Ascending aorta (tissue), 2 donors: Measurements from ENCODE around the gene DNAAF1. TPM values are rescaled to one million over a fixed set of nuclear protein-coding genes. Genes with fewer than 3 reads are reported as not detected.
"Not testable (repeated sequence)": the region's sequence is repeated elsewhere in the genome, so short reads cannot be mapped to it uniquely, and the experiment has no call there.

Source experiments
- DNase-seq, 2 donors: peaks; one replicate each; pipeline ENCODE4 v3.0.0-alpha.2; 2019; ENCODE audit warnings: low spot score in 2 of 2
- H3K27ac ChIP-seq, 2 donors: fragments of 200-600 bp; sonication (generic); one replicate each; pipeline ENCODE4 v1.5.1; 2016 to 2017; ENCODE audit warnings: mild to moderate bottlenecking in 1 of 2
- H3K27me3 ChIP-seq: fragments of 200-600 bp; sonication (generic); one replicate; pipeline ENCODE4 v1.5.1; 2017
- H3K36me3 ChIP-seq, 2 donors: fragments of 200-600 bp; sonication (generic); one replicate each; pipeline ENCODE4 v1.5.1; 2016
- H3K4me1 ChIP-seq, 2 donors: fragments of 200-600 bp; sonication (generic); one replicate each; pipeline ENCODE4 v1.5.1; 2016 to 2017; ENCODE audit warnings: mild to moderate bottlenecking in 1 of 2
- H3K4me3 ChIP-seq, 2 donors: fragments of 200-600 bp; sonication (generic); one replicate each; pipeline ENCODE4 v1.5.1; 2016 to 2017; ENCODE audit warnings: mild to moderate bottlenecking in 1 of 2
- H3K9me3 ChIP-seq, 2 donors: fragments of 200-600 bp; sonication (generic); one replicate each; pipeline ENCODE4 v1.5.1; 2016
- intact Hi-C: fragments of 100-400 bp; cut with DNase I; formaldehyde crosslinking; loops from one replicate; pipeline ENCODE4 v1.15.1; 2023
- total RNA-seq: library from RNA; depleted of rRNA; stranded (reverse); fragments of >200 nt; gene quantifications from one replicate; pipeline ENCODE4 v1.1.0, GENCODE V29; 2016
- TF ChIP-seq, protein P1 (sequence below), 3 experiments: fragments of 200-600 bp in 2 of 3; fragments of 450-650 bp in 1 of 3; sonication (generic) in 2 of 3; IDR thresholded peaks; one replicate each; pipeline ENCODE4 v1.5.1; 2016 to 2019; ENCODE audit warnings: antibody characterized with exemption in 3 of 3, mild to moderate bottlenecking in 1 of 3, moderate library complexity in 1 of 3

Gene DNAAF1
- total RNA-seq, 1 donor from 2014 or later = not detected

DNA sequence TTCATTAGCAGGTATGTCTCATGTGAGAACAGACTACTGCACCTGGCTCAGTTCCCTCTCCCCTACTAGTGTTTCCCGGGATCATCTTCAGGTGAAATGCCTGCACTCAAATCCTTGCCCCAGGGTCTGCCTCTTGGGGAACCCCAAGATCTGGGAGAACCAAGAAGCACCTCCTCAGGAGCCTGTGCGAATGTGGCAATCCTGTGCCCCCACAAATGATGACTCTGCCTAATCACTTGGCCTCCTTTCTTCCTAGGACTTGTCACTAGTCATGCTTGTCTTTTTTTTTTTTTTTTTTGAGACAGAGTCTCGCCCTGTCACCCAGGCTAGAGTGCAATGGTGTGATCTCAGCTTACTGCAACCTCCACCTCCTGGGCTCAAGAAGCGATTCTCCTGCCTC is 67.5 kb downstream of the DNAAF1 start:
- no peaks in the 10 kb centered on the region for H3K9me3 ChIP-seq
- H3K4me1 ChIP-seq = no peaks in the 10 kb centered on the region
- intact Hi-C loops = no loop called here
- no peak overlapping the region for H3K27ac ChIP-seq
- TF ChIP-seq, protein P1, sequence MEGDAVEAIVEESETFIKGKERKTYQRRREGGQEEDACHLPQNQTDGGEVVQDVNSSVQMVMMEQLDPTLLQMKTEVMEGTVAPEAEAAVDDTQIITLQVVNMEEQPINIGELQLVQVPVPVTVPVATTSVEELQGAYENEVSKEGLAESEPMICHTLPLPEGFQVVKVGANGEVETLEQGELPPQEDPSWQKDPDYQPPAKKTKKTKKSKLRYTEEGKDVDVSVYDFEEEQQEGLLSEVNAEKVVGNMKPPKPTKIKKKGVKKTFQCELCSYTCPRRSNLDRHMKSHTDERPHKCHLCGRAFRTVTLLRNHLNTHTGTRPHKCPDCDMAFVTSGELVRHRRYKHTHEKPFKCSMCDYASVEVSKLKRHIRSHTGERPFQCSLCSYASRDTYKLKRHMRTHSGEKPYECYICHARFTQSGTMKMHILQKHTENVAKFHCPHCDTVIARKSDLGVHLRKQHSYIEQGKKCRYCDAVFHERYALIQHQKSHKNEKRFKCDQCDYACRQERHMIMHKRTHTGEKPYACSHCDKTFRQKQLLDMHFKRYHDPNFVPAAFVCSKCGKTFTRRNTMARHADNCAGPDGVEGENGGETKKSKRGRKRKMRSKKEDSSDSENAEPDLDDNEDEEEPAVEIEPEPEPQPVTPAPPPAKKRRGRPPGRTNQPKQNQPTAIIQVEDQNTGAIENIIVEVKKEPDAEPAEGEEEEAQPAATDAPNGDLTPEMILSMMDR (IDR thresholded peaks at IDR 0.05) = no peak
- no peak overlapping the region for H3K4me3 ChIP-seq
- no peak for DNase-seq
- H3K36me3 ChIP-seq = no peaks in the 10 kb centered on the region
- no peaks in the 10 kb centered on the region for H3K27me3 ChIP-seq

DNA sequence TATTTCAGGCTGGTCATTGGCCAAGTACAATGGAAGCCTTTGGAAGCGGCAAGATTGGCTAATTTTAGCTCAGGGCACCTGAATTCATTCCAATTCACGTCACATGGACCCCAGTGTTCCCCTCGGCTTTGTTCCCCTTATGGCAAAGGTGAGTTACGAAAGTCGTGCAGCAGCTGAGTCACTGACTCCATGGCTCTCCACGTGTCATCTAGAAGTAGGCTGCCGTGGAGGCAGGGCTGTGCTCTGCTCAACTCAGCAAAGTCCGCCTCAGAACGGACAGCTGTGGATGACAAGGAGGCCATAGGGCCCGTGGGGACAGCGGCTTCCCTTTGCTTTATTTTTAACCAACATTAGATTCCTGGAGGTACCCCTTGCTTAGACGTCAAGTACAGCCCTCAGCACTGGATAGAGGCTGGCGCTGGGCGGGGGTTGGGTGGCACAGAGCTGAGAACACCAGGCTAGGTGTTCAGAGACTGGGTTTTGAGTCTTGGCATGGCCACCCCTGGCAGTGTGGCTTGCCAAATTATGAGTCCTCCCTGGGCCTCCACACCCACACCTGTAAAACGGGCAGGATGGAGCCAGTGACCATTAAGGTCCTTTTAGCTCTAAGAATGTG is 69.5 kb downstream of the DNAAF1 start:
- Histone ChIP-seq H3K27me3 (no peaks in the 10 kb centered on the region), H3K4me1 (no peaks in the 10 kb centered on the region), H3K36me3 (no peaks in the 10 kb centered on the region), H3K4me3 (no peak overlapping the region), H3K9me3 (no peaks in the 10 kb centered on the region), H3K27ac (no peak overlapping the region)
- DNase-seq = no peak
- TF ChIP-seq, protein P1 (IDR thresholded peaks at IDR 0.05) = no peak
- intact Hi-C loops = no loop called here

DNA sequence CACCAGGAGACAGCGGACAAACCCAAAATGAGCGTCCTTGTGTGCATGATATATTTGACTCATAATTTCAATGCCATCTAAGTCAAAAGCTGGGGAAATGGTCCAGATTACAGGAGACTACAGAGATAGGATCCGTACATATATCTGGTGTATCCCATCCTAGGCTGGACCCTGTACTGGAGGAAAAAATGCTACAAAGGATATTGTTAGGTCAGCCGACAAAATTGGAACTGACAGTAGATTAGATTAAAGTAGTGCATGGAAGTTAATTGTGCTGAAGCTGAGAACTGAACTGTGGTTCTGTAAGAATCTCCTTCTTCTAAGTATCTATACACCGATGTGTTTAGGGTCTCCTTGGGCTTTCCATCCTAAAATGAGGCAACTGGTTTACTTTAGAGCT is 70.4 kb downstream of the DNAAF1 start:
- Histone ChIP-seq H3K27me3 (no peaks in the 10 kb centered on the region), H3K4me1 (no peaks in the 10 kb centered on the region), H3K4me3 (no peak overlapping the region), H3K9me3 (no peaks in the 10 kb centered on the region), H3K36me3 (no peaks in the 10 kb centered on the region), H3K27ac (no peak overlapping the region)
- TF ChIP-seq, protein P1 (IDR thresholded peaks at IDR 0.05) = no peak
- intact Hi-C loops = no loop called here
- no peak for DNase-seq

DNA sequence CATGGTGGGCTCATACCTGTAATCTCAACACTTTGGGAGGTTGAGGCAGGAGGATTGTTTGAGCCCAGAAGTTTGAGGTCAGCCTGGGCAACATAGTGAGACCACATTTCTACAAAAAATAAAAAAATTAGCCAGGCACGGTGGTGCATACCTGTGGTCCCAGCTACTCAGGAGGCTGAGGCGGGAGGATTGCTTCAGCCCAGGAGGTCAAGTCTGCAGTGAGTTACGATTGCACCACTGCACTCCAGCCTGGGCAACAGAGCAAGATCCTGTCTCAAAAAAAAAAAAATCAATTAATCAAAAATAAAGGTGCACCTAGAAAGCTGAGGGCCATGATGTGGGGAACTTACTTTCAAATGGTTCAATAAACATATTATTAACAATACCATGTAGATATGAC is 71.0 kb downstream of the DNAAF1 start:
- H3K4me1 ChIP-seq, intact Hi-C loops, H3K27me3 ChIP-seq, H3K4me3 ChIP-seq, DNase-seq, H3K36me3 ChIP-seq, H3K27ac ChIP-seq, H3K9me3 ChIP-seq: not testable (repeated sequence)

DNA sequence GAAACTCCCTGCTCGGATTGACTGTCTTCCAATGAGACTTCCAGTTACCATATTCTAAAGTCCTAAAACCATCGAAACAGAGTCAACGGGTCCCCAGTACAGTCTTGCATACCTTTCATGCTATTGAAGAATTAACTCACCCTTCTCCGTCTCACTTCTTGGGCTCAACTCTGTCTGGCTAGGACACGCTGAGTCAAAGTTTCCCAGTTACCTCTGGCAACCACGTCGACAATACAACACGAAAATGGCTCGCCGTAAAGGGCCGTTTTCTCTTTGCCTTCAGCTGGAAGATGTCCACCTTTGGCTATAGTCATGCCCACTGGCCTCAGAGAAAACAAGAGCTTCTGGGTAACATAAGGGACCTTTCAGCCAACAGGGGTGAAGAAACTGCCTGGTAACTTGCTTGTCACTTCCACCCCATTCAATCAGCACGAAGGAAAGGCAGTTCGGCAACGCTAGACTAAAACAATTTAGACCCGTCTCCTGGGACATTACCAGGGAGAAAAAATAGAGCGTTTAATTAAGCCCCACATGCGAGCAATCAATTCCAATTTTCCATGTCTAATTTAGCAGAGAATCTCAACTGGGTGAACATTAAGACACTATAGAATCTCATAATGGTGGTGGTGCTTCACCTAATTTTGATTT is 73.2 kb downstream of the DNAAF1 start:
- Histone ChIP-seq H3K36me3 (no peaks in the 10 kb centered on the region), H3K4me1 (no peaks in the 10 kb centered on the region), H3K4me3 (no peak overlapping the region), H3K9me3 (no peaks in the 10 kb centered on the region), H3K27me3 (no peaks in the 10 kb centered on the region), H3K27ac (no peak overlapping the region)
- no peak for DNase-seq
- TF ChIP-seq, protein P1 (IDR thresholded peaks at IDR 0.05) = no peak
- intact Hi-C loops = no loop called here

DNA sequence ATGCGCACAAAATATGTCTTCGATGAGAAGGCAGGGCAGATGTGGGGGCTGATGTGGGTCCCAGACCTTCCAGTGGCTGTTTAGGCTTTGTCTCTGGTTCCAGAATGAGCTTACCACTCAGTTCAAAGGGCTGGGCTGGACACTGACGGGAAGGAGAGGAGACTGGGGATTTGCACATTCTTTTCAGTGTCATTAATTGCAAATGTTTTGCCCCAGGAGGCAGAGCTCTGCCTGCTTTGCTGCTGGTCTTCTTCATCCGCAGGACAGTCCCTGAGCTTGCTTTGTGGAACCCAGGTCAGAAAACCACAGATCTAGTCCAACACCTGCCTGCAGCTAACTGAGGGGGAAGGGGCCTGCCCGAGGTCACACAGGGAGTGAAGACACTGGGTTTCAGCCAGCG is 73.8 kb downstream of the DNAAF1 start:
- Histone ChIP-seq H3K27ac (no peak overlapping the region), H3K9me3 (no peaks in the 10 kb centered on the region), H3K27me3 (no peaks in the 10 kb centered on the region), H3K36me3 (no peaks in the 10 kb centered on the region), H3K4me3 (no peak overlapping the region), H3K4me1 (no peaks in the 10 kb centered on the region)
- intact Hi-C loops = no loop called here
- TF ChIP-seq, protein P1 (IDR thresholded peaks at IDR 0.05) = no peak
- DNase-seq = no peak
